ENCODE measurements around the gene MIDN.
A peak's percentile ranks its signal among the peaks of the same experiment; 100 is the strongest.

The MIDN gene

GRCh38 chr19:1263188-1263587 lies 14.8 kb downstream of the MIDN start:
- H3K4me3 ChIP-seq (ENCODE audit: low read length), result no peak overlapping the region
- no peak for DNase-seq (ENCODE audit: low read depth)
- no peak for TF ChIP-seq CTCF (conservative IDR thresholded peaks at IDR 0.05; ENCODE audit: low read length)

- no peak for TF ChIP-seq CTCF (conservative IDR thresholded peaks at IDR 0.05; ENCODE audit: low read length)
- H3K4me3 ChIP-seq (ENCODE audit: low read length), result no peak overlapping the region; the same call in 1 of the 2 replicates
- peak; percentile 90 for DNase-seq (ENCODE audit: low read depth)
Measured at GRCh38 chr19:1264801-1265614, 16.6 kb downstream of the MIDN start.

- peak overlapping the region; percentile 63 for H3K4me3 ChIP-seq (ENCODE audit: low read length)
- DNase-seq (ENCODE audit: low read depth), result peak; percentile 94
- no peak for TF ChIP-seq CTCF (conservative IDR thresholded peaks at IDR 0.05; ENCODE audit: low read length)
Measured at GRCh38 chr19:1265615-1266128, 17.3 kb downstream of the MIDN start.

GRCh38 chr19:1266129-1266915 lies 17.9 kb downstream of the MIDN start:
- DNase-seq (ENCODE audit: low read depth), result peak; percentile 85
- no peak for TF ChIP-seq CTCF (conservative IDR thresholded peaks at IDR 0.05; ENCODE audit: low read length)
- H3K4me3 ChIP-seq (ENCODE audit: low read length), result peak overlapping the region; percentile 63

GRCh38 chr19:1266916-1267476 lies 18.6 kb downstream of the MIDN start:
- peak; percentile 44 for DNase-seq (ENCODE audit: low read depth)
- peak overlapping the region; percentile 63 for H3K4me3 ChIP-seq (ENCODE audit: low read length)
- peak; percentile 61 for TF ChIP-seq CTCF (conservative IDR thresholded peaks at IDR 0.05; ENCODE audit: low read length)

GRCh38 chr19:1267477-1268225 lies 19.3 kb downstream of the MIDN start:
- peak overlapping the region; percentile 63 for H3K4me3 ChIP-seq (ENCODE audit: low read length)
- DNase-seq (ENCODE audit: low read depth), result no peak
- TF ChIP-seq CTCF (conservative IDR thresholded peaks at IDR 0.05; ENCODE audit: low read length), result no peak

Data from AG10803 (cell line).